Ascending aorta (tissue), 2 donors: ENCODE data around the gene MAGIX. TPM values are rescaled to one million over a fixed set of nuclear protein-coding genes. Genes with fewer than 3 reads are reported as not detected.
A peak's percentile ranks its signal among the peaks of the same experiment; 100 is the strongest.

ENCODE experiments used
- DNase-seq, 2 donors: peaks; one replicate each; pipeline ENCODE4 v3.0.0-alpha.2; 2019; ENCODE audit warnings: low spot score in 2 of 2
- H3K27ac ChIP-seq, 2 donors: fragments of 200-600 bp; sonication (generic); one replicate each; pipeline ENCODE4 v1.5.1; 2016 to 2017; ENCODE audit warnings: mild to moderate bottlenecking in 1 of 2
- H3K27me3 ChIP-seq: fragments of 200-600 bp; sonication (generic); one replicate; pipeline ENCODE4 v1.5.1; 2017
- H3K36me3 ChIP-seq, 2 donors: fragments of 200-600 bp; sonication (generic); one replicate each; pipeline ENCODE4 v1.5.1; 2016
- H3K4me1 ChIP-seq, 2 donors: fragments of 200-600 bp; sonication (generic); one replicate each; pipeline ENCODE4 v1.5.1; 2016 to 2017; ENCODE audit warnings: mild to moderate bottlenecking in 1 of 2
- H3K4me3 ChIP-seq, 2 donors: fragments of 200-600 bp; sonication (generic); one replicate each; pipeline ENCODE4 v1.5.1; 2016 to 2017; ENCODE audit warnings: mild to moderate bottlenecking in 1 of 2
- H3K9me3 ChIP-seq, 2 donors: fragments of 200-600 bp; sonication (generic); one replicate each; pipeline ENCODE4 v1.5.1; 2016
- intact Hi-C: fragments of 100-400 bp; cut with DNase I; formaldehyde crosslinking; loops from one replicate; pipeline ENCODE4 v1.15.1; 2023
- total RNA-seq: library from RNA; depleted of rRNA; stranded (reverse); fragments of >200 nt; gene quantifications from one replicate; pipeline ENCODE4 v1.1.0, GENCODE V29; 2016
- TF ChIP-seq, protein P1 (sequence below), 3 experiments: fragments of 200-600 bp in 2 of 3; fragments of 450-650 bp in 1 of 3; sonication (generic) in 2 of 3; IDR thresholded peaks; one replicate each; pipeline ENCODE4 v1.5.1; 2016 to 2019; ENCODE audit warnings: antibody characterized with exemption in 3 of 3, mild to moderate bottlenecking in 1 of 3, moderate library complexity in 1 of 3

The MAGIX gene
- total RNA-seq, 1 donor from 2014 or later = 0.32 TPM

DNA sequence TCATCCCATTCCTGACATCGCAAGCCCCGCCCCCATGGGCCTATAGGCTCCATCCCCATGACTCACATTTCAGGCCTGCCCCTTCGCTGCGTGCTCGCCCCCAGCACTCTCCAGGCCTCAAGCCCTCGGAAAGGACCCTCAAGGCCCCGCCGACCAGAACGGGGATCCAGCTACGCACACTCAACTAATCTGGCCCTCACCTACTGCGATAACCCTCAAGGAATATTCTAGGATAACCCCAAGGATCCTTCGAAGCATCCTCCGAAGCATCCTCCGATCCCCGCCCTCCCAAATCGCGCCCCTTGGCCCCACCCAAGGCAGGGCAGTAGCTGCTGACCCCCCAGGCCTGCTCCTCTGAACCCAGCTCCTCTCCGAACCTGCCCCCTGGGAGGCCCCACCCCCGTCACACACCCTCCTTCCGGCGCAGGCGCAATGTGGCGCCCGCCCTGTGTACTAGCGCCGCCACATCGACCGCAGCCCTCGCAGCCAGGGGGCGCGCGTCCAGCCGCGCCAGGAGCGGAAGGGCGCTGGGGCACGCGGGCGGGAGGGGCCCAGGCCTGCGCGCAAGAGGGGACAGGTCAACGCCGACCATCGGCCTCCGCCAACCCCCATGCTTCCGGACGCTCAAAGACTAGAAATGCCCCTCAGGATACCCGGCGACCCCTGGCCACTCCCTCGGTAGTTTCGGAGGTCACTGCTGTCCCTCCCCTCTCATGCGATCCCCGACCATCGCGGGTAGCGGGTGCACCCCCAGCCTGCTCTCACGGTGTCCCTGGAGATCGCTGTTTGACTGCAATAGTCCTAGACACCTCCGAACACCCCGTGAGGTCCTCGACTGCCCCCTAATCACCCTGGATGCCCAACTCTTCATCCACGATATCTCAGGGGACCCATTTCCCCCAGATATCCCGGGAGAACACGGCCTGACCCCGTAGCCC is 6.4 kb upstream of the MAGIX start:
- intact Hi-C loops = loop anchor here (1.0 to 5.0 kb wide), 5 partner anchors 11 to 114 kb away; partner anchors contain the start of genes GPKOW, PPP1R3F, PRICKLE3 and TFE3
- Histone ChIP-seq H3K4me3 (peak overlapping the region; percentile 50 to 65), H3K4me1 (no peaks in the 10 kb centered on the region), H3K27ac (peak overlapping the region; percentile 95 to 97), H3K27me3 (no peaks in the 10 kb centered on the region), H3K9me3 (no peaks in the 10 kb centered on the region), H3K36me3 (no peaks in the 10 kb centered on the region)
- TF ChIP-seq, protein P1, sequence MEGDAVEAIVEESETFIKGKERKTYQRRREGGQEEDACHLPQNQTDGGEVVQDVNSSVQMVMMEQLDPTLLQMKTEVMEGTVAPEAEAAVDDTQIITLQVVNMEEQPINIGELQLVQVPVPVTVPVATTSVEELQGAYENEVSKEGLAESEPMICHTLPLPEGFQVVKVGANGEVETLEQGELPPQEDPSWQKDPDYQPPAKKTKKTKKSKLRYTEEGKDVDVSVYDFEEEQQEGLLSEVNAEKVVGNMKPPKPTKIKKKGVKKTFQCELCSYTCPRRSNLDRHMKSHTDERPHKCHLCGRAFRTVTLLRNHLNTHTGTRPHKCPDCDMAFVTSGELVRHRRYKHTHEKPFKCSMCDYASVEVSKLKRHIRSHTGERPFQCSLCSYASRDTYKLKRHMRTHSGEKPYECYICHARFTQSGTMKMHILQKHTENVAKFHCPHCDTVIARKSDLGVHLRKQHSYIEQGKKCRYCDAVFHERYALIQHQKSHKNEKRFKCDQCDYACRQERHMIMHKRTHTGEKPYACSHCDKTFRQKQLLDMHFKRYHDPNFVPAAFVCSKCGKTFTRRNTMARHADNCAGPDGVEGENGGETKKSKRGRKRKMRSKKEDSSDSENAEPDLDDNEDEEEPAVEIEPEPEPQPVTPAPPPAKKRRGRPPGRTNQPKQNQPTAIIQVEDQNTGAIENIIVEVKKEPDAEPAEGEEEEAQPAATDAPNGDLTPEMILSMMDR (IDR thresholded peaks at IDR 0.05) = peak; percentile 58 to 79 (median 74)
- peak; percentile 76 to 93 for DNase-seq

DNA sequence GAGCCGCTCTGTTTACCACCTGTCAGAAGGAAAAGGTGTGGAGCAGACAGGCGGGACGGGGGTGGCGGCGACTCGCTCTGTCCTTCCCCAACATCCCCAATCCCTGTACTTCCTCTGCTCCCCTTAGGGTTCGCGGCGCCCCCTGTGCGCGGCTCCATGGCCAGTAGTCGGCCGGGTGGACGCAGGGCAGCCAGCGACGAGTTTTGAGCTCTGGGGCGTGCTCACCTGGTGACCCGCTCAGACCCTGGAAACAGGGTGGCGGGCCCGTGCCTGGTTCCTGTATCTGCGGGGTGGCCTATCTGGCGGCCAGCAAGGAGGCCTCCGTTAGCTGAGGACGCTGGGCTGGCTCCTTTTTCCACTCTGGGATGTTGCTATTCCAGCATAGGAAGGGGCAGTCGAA is 5.4 kb upstream of the MAGIX start:
- no peak for DNase-seq

DNA sequence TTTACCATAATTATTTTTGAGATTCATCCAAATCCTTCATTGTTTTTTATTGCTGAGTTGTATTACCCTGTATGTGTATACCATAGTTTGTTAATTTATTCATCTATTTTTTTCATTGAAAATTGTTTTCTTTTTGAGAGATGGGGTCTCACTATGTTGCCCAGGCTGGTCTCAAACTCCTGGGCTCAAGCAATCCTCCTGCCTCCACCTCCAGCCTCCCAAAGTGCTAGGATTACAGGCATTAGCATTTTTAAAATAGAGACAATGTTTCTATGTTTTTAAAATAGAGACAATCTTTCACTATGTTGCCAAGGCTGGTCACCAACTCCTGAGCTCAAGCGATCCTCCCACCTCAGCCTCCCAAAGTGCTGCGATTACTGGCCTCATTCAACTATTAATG is 1.6 kb upstream of the MAGIX start:
- no peak for DNase-seq
- no peak overlapping the region for H3K4me3 ChIP-seq
- no peaks in the 10 kb centered on the region for H3K4me1 ChIP-seq
- TF ChIP-seq, protein P1 (IDR thresholded peaks at IDR 0.05) = no peak
- no peaks in the 10 kb centered on the region for H3K9me3 ChIP-seq
- no peaks in the 10 kb centered on the region for H3K36me3 ChIP-seq
- no peak overlapping the region for H3K27ac ChIP-seq
- no peaks in the 10 kb centered on the region for H3K27me3 ChIP-seq
- intact Hi-C loops = loop anchor here (10.0 kb wide), 1 partner anchor 246 kb away; the partner anchor contains the start of genes PIM2 and SLC35A2

More for the DNA sequence above, 5.4 kb upstream of the MAGIX start:
- Histone ChIP-seq H3K4me1 (no peaks in the 10 kb centered on the region), H3K9me3 (no peaks in the 10 kb centered on the region), H3K27me3 (no peaks in the 10 kb centered on the region), H3K4me3 (no peak overlapping the region), H3K27ac (no peak overlapping the region), H3K36me3 (no peaks in the 10 kb centered on the region)
- TF ChIP-seq, protein P1 (IDR thresholded peaks at IDR 0.05) = no peak
- intact Hi-C loops = loop anchor here (5.0 kb wide), 2 partner anchors 35 to 115 kb away; partner anchors contain the start of genes GPKOW and TFE3

DNA sequence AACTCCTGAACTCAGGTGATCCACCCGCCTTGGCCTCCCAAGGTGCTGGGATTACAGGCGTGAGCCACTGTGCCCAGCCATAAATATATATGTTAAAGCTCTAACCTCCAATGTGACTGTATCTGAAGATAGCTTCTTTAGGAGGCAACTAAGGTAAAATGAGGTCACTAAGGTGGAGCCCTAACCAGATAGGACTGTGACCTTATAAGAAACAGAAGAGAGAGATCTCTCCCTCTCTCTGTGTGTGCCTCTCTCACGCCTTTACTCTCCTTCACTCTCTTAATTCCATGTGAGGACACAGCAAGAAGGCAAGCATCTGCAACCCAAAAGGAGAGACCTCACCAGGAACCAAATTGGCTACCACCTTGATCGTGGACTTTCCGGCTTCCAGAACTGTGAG is 926 bp upstream of the MAGIX start:
- Histone ChIP-seq H3K27me3 (no peaks in the 10 kb centered on the region), H3K4me1 (no peaks in the 10 kb centered on the region), H3K27ac (no peak overlapping the region), H3K36me3 (no peaks in the 10 kb centered on the region), H3K9me3 (no peaks in the 10 kb centered on the region), H3K4me3 (no peak overlapping the region)
- intact Hi-C loops = loop anchor here (2.0 to 10.0 kb wide), 2 partner anchors 107 to 247 kb away; partner anchors contain the start of genes PIM2, PPP1R3F and SLC35A2
- no peak for DNase-seq
- TF ChIP-seq, protein P1 (IDR thresholded peaks at IDR 0.05) = no peak

DNA sequence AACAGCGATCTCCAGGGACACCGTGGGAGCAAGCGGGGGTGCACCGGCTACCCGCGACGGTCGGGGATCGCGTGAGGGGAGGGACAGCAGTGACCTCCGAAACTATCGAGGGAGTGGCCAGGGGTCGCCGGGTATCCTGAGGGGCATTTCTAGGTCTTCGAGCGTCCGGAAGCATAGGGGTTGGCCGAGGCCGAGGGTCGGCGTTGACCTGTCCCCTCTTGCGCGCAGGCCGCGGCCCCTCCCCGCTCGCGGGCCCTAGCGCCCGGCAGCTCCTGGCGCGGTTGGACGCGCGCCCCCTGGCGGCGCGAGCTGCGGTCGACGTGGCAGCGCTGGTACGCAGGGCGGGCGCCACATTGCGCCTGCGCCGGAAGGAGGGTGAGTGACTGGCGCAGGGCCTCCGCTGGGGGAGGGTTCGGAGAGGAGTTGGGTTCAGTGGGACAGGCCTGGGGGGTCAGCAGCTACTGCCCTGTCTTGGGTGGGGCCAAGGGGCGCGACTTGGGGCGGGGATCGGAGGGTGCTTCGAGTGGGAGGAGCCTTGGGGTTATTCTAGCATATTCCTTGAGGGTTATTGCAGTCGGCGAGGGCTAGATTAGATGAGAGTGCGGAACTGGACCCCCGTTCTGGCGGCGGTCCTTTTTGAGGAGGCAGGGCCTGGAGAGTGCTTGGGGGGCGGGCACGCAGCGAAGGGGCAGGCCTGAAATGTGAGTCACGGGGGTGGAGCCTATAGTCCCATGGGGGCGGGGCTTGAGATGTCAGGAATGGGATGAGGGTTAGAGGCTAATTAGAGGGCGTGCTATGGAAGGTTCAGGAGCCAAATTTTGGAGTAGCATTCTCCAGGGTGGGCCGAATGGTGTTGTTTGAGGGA is 1.2 kb downstream of the MAGIX start:
- TF ChIP-seq, protein P1 (IDR thresholded peaks at IDR 0.05) = peak; percentile 28 to 96 (median 51)
- no peaks in the 10 kb centered on the region for H3K27me3 ChIP-seq
- intact Hi-C loops = loop anchor here (2.0 to 10.0 kb wide), 2 partner anchors 105 to 249 kb away; partner anchors contain the start of genes PIM2, PPP1R3F and SLC35A2
- H3K4me3 ChIP-seq = peak overlapping the region; percentile 30 to 64
- DNase-seq = peak; percentile 65 to 92
- no peaks in the 10 kb centered on the region for H3K36me3 ChIP-seq
- no peaks in the 10 kb centered on the region for H3K9me3 ChIP-seq
- H3K4me1 ChIP-seq = peaks cover 0 to 4% of the 10 kb centered on the region in 2 donors
- H3K27ac ChIP-seq = peak overlapping the region; percentile 88 to 91
